Measurements from ENCODE around the gene TPM2.

- TF ChIP-seq REST (IDR thresholded peaks at IDR 0.05; ENCODE audit: insufficient read depth in 1 of 2, low read depth in 2 of 2, low read length in 2 of 2), result no peak
- no peak for TF ChIP-seq POLR2AphosphoS5 (IDR thresholded peaks at IDR 0.05; ENCODE audit: low read depth, low read length)
- TF ChIP-seq FOXP2 (optimal IDR thresholded peaks at IDR 0.05; ENCODE audit: borderline replicate concordance, extremely low read depth, extremely low read length, insufficient read depth), result no peak
Measured at GRCh38 chr9:35703906-35704672, 14.4 kb upstream of the TPM2 start.

All from PFSK-1 (cell line).